ENCODE measurements around the gene SDK1.

DNA sequence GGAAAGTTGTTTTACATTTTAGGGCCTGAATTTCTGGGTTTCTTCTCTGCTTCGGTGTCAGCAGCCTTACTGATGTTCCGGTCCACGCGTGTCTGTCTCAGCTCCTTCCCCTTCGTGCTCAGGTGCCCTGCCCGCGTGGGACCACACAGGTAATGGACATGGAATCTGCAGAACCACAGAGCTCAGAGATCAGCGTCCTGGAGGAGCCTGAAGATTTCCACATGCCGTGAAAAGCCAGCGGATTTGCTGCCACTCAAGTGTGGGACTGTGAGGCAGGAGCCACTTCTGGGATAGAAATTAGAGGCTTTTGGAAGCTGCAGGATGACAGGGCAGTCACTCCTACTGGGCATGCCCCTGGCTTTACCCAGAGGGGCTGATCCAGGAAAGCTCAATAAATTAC lies 714.9 kb downstream of the SDK1 start:
- no peak for TF ChIP-seq CTCF (tag by site-specific recombination; IDR thresholded peaks at IDR 0.05)
- no peak for TF ChIP-seq ZBTB21 (tag by site-specific recombination; IDR thresholded peaks at IDR 0.05)
- TF ChIP-seq HOXA7 (CRISPR knock-in tag; IDR thresholded peaks at IDR 0.05; ENCODE audit: borderline replicate concordance): no peak
- TF ChIP-seq ZNF24 (tag by site-specific recombination; IDR thresholded peaks at IDR 0.05): no peak
- TF ChIP-seq ZNF335 (tag by site-specific recombination; conservative IDR thresholded peaks at IDR 0.05): no peak

All from HEK293 (cell line).